ENCODE data around the gene C1orf53.

GRCh38 chr1:197920067-197920396 is 17.6 kb downstream of the C1orf53 start:
- TF ChIP-seq CTCF (IDR thresholded peaks at IDR 0.05), result no peak
- no peak for TF ChIP-seq POLR2A (IDR thresholded peaks at IDR 0.05)
- TF ChIP-seq EP300 (IDR thresholded peaks at IDR 0.05), result no peak

All from gastroesophageal sphincter (tissue), 3 donors.